Measurements from ENCODE around the gene SELENON. TPM values are rescaled to one million over a fixed set of nuclear protein-coding genes. Genes with fewer than 3 reads are reported as not detected.

SELENON gene
- total and polyA plus RNA-seq, 9 of the 15 experiments (the other 6 are each of a cell fraction or from before 2014, with no cell fraction given) = 0.43 to 26.7 (median 7.0) TPM

DNA sequence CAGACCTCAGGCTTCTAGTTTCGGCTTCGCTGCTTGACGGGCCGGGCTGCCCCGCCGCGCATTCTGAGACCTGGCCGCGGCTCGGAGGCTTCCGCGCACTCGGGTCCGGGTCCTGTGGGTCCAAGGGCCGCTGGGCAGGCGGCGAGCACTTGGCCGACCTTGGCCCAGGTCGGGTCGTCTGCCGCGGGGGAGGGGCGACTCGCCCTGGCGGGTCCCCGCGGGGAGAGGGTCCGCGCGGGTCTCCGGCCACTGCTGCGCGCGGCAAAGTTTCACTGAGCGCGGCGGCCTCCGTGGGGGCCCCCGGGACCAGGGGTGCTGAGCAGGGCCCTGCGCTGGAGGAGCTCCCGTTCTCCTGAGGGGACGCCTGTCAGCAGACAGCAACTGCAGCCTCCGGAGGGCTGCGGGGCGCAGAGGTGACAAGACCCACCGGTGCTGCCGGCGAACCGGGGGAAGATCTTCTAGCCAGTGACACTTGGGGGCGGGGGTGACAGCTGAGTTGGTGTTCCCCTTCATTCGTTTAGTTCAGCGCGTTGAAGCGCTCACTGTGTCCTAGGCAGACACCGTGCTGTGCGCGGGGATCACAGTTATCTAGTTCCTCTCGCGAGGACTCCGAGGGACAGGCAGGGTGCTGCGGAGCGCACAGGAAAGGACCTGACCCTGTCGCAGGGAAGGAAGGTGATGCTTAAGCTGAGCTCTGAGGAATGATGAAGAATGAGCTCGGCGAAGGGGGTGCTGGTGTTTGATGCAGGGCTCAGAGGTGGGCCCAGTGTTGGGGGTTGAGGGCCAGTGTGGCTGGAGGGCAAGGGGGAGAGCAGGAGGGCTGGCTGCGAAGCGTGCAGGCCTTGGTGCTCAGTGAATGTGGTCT, 20.5 kb downstream of the SELENON start (continued):
- TF ChIP-seq RBM22 (IDR thresholded peaks at IDR 0.05; ENCODE audit: low read depth, low read length, poor library complexity, severe bottlenecking) (peak; percentile 82), RFX1 (IDR thresholded peaks at IDR 0.05) (no peak), ETV5 (CRISPR knock-in tag; IDR thresholded peaks at IDR 0.05; ENCODE audit: low read depth) (no peak; the same call in none of the 2 replicates), POLR2AphosphoS2 (IDR thresholded peaks at IDR 0.05; ENCODE audit: low read length) (no peak), MYBL2 (IDR thresholded peaks at IDR 0.05; ENCODE audit: low read depth) (no peak), MYBL2 (CRISPR knock-in tag; IDR thresholded peaks at IDR 0.05; ENCODE audit: borderline replicate concordance) (no peak), CHCHD3 (CRISPR knock-in tag; IDR thresholded peaks at IDR 0.05) (no peak), MEIS2 (IDR thresholded peaks at IDR 0.05; ENCODE audit: partially characterized antibody) (peak; percentile 17), ZNF764 (CRISPR knock-in tag; IDR thresholded peaks at IDR 0.05; ENCODE audit: low read depth) (no peak; the same call in 1 of the 2 replicates), ZNF778 (CRISPR knock-in tag; IDR thresholded peaks at IDR 0.05) (no peak), IFI16 (CRISPR knock-in tag; IDR thresholded peaks at IDR 0.05) (no peak), BACH1 (tag; IDR thresholded peaks at IDR 0.05) (no peak), ELF1 (tag; IDR thresholded peaks at IDR 0.05) (no peak), TEAD2 (tag; IDR thresholded peaks at IDR 0.05) (no peak), ERF (CRISPR knock-in tag; IDR thresholded peaks at IDR 0.05) (peak; percentile 12; the same call in 1 of the 2 replicates), ZNF445 (CRISPR knock-in tag; IDR thresholded peaks at IDR 0.05; ENCODE audit: low read depth) (no peak), L3MBTL2 (IDR thresholded peaks at IDR 0.05) (peak; percentile 64; the same call in 1 of the 2 replicates), DIDO1 (tag; IDR thresholded peaks at IDR 0.05; ENCODE audit: low read depth) (no peak)
- TF ChIP-seq, protein P1, sequence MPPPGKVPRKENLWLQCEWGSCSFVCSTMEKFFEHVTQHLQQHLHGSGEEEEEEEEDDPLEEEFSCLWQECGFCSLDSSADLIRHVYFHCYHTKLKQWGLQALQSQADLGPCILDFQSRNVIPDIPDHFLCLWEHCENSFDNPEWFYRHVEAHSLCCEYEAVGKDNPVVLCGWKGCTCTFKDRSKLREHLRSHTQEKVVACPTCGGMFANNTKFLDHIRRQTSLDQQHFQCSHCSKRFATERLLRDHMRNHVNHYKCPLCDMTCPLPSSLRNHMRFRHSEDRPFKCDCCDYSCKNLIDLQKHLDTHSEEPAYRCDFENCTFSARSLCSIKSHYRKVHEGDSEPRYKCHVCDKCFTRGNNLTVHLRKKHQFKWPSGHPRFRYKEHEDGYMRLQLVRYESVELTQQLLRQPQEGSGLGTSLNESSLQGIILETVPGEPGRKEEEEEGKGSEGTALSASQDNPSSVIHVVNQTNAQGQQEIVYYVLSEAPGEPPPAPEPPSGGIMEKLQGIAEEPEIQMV (tag; conservative IDR thresholded peaks at IDR 0.05; ENCODE audit: low read depth) = no peak
- TF ChIP-seq, protein P2, sequence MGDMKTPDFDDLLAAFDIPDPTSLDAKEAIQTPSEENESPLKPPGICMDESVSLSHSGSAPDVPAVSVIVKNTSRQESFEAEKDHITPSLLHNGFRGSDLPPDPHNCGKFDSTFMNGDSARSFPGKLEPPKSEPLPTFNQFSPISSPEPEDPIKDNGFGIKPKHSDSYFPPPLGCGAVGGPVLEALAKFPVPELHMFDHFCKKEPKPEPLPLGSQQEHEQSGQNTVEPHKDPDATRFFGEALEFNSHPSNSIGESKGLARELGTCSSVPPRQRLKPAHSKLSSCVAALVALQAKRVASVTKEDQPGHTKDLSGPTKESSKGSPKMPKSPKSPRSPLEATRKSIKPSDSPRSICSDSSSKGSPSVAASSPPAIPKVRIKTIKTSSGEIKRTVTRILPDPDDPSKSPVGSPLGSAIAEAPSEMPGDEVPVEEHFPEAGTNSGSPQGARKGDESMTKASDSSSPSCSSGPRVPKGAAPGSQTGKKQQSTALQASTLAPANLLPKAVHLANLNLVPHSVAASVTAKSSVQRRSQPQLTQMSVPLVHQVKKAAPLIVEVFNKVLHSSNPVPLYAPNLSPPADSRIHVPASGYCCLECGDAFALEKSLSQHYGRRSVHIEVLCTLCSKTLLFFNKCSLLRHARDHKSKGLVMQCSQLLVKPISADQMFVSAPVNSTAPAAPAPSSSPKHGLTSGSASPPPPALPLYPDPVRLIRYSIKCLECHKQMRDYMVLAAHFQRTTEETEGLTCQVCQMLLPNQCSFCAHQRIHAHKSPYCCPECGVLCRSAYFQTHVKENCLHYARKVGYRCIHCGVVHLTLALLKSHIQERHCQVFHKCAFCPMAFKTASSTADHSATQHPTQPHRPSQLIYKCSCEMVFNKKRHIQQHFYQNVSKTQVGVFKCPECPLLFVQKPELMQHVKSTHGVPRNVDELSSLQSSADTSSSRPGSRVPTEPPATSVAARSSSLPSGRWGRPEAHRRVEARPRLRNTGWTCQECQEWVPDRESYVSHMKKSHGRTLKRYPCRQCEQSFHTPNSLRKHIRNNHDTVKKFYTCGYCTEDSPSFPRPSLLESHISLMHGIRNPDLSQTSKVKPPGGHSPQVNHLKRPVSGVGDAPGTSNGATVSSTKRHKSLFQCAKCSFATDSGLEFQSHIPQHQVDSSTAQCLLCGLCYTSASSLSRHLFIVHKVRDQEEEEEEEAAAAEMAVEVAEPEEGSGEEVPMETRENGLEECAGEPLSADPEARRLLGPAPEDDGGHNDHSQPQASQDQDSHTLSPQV (IDR thresholded peaks at IDR 0.05) = no peak; the same call in 1 of the 2 replicates
- TF ChIP-seq, protein P3, sequence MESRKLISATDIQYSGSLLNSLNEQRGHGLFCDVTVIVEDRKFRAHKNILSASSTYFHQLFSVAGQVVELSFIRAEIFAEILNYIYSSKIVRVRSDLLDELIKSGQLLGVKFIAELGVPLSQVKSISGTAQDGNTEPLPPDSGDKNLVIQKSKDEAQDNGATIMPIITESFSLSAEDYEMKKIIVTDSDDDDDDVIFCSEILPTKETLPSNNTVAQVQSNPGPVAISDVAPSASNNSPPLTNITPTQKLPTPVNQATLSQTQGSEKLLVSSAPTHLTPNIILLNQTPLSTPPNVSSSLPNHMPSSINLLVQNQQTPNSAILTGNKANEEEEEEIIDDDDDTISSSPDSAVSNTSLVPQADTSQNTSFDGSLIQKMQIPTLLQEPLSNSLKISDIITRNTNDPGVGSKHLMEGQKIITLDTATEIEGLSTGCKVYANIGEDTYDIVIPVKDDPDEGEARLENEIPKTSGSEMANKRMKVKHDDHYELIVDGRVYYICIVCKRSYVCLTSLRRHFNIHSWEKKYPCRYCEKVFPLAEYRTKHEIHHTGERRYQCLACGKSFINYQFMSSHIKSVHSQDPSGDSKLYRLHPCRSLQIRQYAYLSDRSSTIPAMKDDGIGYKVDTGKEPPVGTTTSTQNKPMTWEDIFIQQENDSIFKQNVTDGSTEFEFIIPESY (CRISPR knock-in tag; IDR thresholded peaks at IDR 0.05) = no peak; the same call in 1 of the 2 replicates

Data from K562 (cell line).